HEK293T (cell line): ENCODE measurements around the gene CCDC15.

Experiments used
- ARNT ChIP-seq: fragments of 450-650 bp; IDR thresholded peaks from 2 replicates; pipeline ENCODE4 v1.6.1; 2017; ENCODE audit warnings: mild to moderate bottlenecking
- BHLHE40 ChIP-seq: fragments of 450-650 bp; IDR thresholded peaks from 2 replicates; pipeline ENCODE4 v1.6.1; 2016; ENCODE audit warnings: mild to moderate bottlenecking, moderate library complexity, borderline replicate concordance
- FOXA1 ChIP-seq: fragments of 450-650 bp; IDR thresholded peaks from 2 replicates; pipeline ENCODE4 v1.6.1; 2016; ENCODE audit warnings: mild to moderate bottlenecking
- FOXK2 ChIP-seq: fragments of 450-650 bp; IDR thresholded peaks from 2 replicates; pipeline ENCODE4 v1.6.1; 2016; ENCODE audit warnings: mild to moderate bottlenecking
- FOXM1 ChIP-seq: fragments of 450-650 bp; IDR thresholded peaks from 2 replicates; pipeline ENCODE4 v1.6.1; 2017; ENCODE audit warnings: mild to moderate bottlenecking, borderline replicate concordance
- HDGF ChIP-seq: fragments of 450-650 bp; IDR thresholded peaks from 2 replicates; pipeline ENCODE4 v1.6.1; 2017; ENCODE audit warnings: antibody characterized with exemption, borderline replicate concordance
- NFRKB ChIP-seq: fragments of 450-650 bp; IDR thresholded peaks from 2 replicates; pipeline ENCODE4 v1.6.1; 2016; ENCODE audit warnings: mild to moderate bottlenecking, moderate library complexity
- ZNF384 ChIP-seq: fragments of 450-650 bp; IDR thresholded peaks from 2 replicates; pipeline ENCODE4 v1.6.1; 2016
- TF ChIP-seq, protein P1 (sequence below): fragments of 450-650 bp; IDR thresholded peaks from 2 replicates; pipeline ENCODE4 v1.6.1; 2016

DNA sequence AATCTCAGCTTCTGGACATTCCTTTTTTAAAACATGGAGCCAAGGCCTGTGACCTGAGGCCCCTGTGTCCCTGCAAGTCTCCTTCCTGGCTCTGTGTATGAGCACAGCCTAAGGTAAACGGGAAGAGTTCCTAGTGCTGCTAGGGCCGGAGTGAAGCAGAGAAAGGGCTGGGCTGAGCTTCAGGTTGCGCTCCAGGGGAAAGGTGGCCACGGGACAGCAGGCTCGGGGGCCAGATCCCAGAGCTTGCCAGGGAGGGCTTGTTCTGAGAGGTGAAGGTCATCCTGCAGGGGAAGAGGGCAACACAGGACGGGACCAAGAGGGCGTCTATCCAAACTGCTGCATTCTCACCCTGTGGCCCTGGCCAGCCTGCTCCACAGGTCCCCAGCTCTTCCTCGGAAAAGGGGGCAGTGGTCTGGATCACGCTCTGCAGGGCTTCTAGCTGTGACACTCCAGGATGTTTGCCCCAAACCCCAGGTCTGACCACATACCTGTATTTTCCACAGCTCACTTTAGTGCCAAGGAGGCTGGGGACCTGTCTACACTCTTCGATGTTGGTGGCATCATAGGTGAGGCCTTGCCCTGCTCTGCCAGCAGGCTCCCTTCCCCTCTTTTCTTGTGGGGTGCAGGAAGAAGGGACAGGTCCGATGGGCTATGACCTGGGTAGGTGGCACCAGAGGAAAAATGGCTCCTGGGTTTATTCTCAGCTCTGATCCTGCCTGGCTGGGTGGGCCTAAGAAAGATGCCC, 129.5 kb downstream of the CCDC15 start:
- TF ChIP-seq FOXM1 (no peak), FOXK2 (no peak), FOXA1 (no peak), ZNF384 (no peak), NFRKB (no peak), ARNT (no peak), HDGF (no peak), BHLHE40 (no peak)
- TF ChIP-seq, protein P1, sequence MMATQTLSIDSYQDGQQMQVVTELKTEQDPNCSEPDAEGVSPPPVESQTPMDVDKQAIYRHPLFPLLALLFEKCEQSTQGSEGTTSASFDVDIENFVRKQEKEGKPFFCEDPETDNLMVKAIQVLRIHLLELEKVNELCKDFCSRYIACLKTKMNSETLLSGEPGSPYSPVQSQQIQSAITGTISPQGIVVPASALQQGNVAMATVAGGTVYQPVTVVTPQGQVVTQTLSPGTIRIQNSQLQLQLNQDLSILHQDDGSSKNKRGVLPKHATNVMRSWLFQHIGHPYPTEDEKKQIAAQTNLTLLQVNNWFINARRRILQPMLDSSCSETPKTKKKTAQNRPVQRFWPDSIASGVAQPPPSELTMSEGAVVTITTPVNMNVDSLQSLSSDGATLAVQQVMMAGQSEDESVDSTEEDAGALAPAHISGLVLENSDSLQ, result no peak
